GM23338 (cell line): Measurements from ENCODE around the gene PLCG2. TPM values are rescaled to one million over a fixed set of nuclear protein-coding genes. Genes with fewer than 3 reads are reported as not detected.

Source experiments
- ATAC-seq: fragments of 200-7000 bp; cut with Tn5 transposase; 3 replicates; pipeline ENCODE4 v1.9.1; 2020
- DNase-seq: peaks from one replicate; pipeline ENCODE4 v3.0.0-alpha.2; 2015; ENCODE audit warnings: low spot score
- H2AFZ ChIP-seq: fragments of 200-600 bp; sonication (generic); 2 replicates; pipeline ENCODE4 v1.8.0; 2016; ENCODE audit warnings: antibody characterized with exemption, mild to moderate bottlenecking, moderate library complexity
- H3F3A ChIP-seq: fragments of 200-600 bp; sonication (generic); replicated peaks from 2 replicates; pipeline ENCODE4 v1.8.0; 2017; ENCODE audit warnings: antibody characterized with exemption, mixed run types, low read depth
- H3K27ac ChIP-seq: fragments of 200-600 bp; sonication (generic); 2 replicates; pipeline ENCODE4 v1.6.1; 2016; ENCODE audit warnings: low read depth
- H3K27me3 ChIP-seq: fragments of 200-600 bp; sonication (generic); 2 replicates; pipeline ENCODE4 v1.8.0; 2016; ENCODE audit warnings: mild to moderate bottlenecking, mixed run types, moderate library complexity; ENCODE audit not compliant: insufficient read depth
- H3K36me3 ChIP-seq: fragments of 200-600 bp; sonication (generic); 2 replicates; pipeline ENCODE4 v1.8.0; 2016; ENCODE audit warnings: mild to moderate bottlenecking; ENCODE audit not compliant: insufficient read depth
- H3K4me1 ChIP-seq: fragments of 200-600 bp; sonication (generic); 2 replicates; pipeline ENCODE4 v1.8.0; 2016; ENCODE audit warnings: mild to moderate bottlenecking, moderate library complexity; ENCODE audit not compliant: insufficient read depth
- H3K4me2 ChIP-seq: fragments of 200-600 bp; sonication (generic); 2 replicates; pipeline ENCODE4 v1.7.1; 2017; ENCODE audit warnings: mixed run types
- H3K4me3 ChIP-seq: fragments of 200-600 bp; sonication (generic); 2 replicates; pipeline ENCODE4 v1.6.1; 2016; ENCODE audit warnings: mixed run types
- H3K79me2 ChIP-seq: fragments of 200-600 bp; sonication (generic); replicated peaks from 2 replicates; pipeline ENCODE4 v1.8.0; 2017; ENCODE audit warnings: mild to moderate bottlenecking; ENCODE audit not compliant: insufficient read depth
- H3K9me2 ChIP-seq: fragments of 200-600 bp; sonication (generic); 2 replicates; pipeline ENCODE4 v1.8.0; 2017; ENCODE audit not compliant: insufficient read depth
- H4K20me1 ChIP-seq: fragments of 200-600 bp; sonication (generic); replicated peaks from 2 replicates; pipeline ENCODE4 v1.8.0; 2017; ENCODE audit warnings: mild to moderate bottlenecking; ENCODE audit not compliant: insufficient read depth
- H3K27ac Mint-ChIP-seq: 2 replicates; pipeline ENCODE4 v1.8.0; 2020; ENCODE audit warnings: inconsistent platforms, mild to moderate bottlenecking, moderate library complexity, mixed read lengths
- H3K27me3 Mint-ChIP-seq: 3 replicates; pipeline ENCODE4 v1.8.0; 2022; ENCODE audit warnings: low read depth, mild to moderate bottlenecking, moderate library complexity, mixed read lengths, inconsistent platforms; ENCODE audit not compliant: insufficient read depth, poor library complexity
- H3K36me3 Mint-ChIP-seq: 3 replicates; pipeline ENCODE4 v1.8.0; 2021; ENCODE audit warnings: low read depth, mild to moderate bottlenecking, inconsistent platforms, moderate library complexity, mixed read lengths
- H3K4me1 Mint-ChIP-seq: 3 replicates; pipeline ENCODE4 v1.8.0; 2020; ENCODE audit warnings: mild to moderate bottlenecking, inconsistent platforms, mixed read lengths
- H3K4me3 Mint-ChIP-seq: 3 replicates; pipeline ENCODE4 v1.8.0; 2021; ENCODE audit warnings: moderate library complexity, mild to moderate bottlenecking, inconsistent platforms, mixed read lengths
- H3K9me3 Mint-ChIP-seq: 3 replicates; pipeline ENCODE4 v1.8.0; 2020; ENCODE audit warnings: moderate library complexity, mild to moderate bottlenecking, inconsistent platforms, mixed read lengths
- CREB1 ChIP-seq: fragments of 250-450 bp; sonication (Bioruptor Pico); IDR thresholded peaks from 2 replicates; pipeline ENCODE4 v1.5.0; 2020; ENCODE audit warnings: low read depth, mild to moderate bottlenecking, moderate library complexity
- EZH2 ChIP-seq: fragments of 200-600 bp; sonication (generic); IDR thresholded peaks from one replicate; pipeline ENCODE4 v1.8.0; 2017; ENCODE audit warnings: antibody characterized with exemption, mild to moderate bottlenecking, low read depth; ENCODE audit not compliant: unreplicated experiment
- JUNB ChIP-seq: IDR thresholded peaks from one replicate; pipeline ENCODE4 v1.6.1; 2016; ENCODE audit warnings: antibody characterized with exemption; ENCODE audit not compliant: unreplicated experiment
- POLR2AphosphoS5 ChIP-seq: IDR thresholded peaks from 2 replicates; pipeline ENCODE4 v1.6.1; 2016; ENCODE audit warnings: antibody characterized with exemption, low read depth
- STAT1 ChIP-seq: IDR thresholded peaks from one replicate; pipeline ENCODE4 v1.6.1; 2016; ENCODE audit warnings: antibody characterized with exemption; ENCODE audit not compliant: unreplicated experiment
- ZNF114 ChIP-seq: fragments of 250-450 bp; sonication (Bioruptor Pico); IDR thresholded peaks from 2 replicates; pipeline ENCODE4 v1.5.0; 2020; ENCODE audit warnings: mild to moderate bottlenecking, moderate library complexity
- ZNF331 ChIP-seq: fragments of 250-450 bp; sonication (Bioruptor Pico); IDR thresholded peaks from 2 replicates; pipeline ENCODE4 v1.5.0; 2020; ENCODE audit warnings: low read depth, mild to moderate bottlenecking, moderate library complexity
- polyA plus RNA-seq: library from polyadenylated mRNA; unstranded; fragments of >200 nt; fragmentation: Nextera tagmentation; extraction: Ambion mirVana; gene quantifications from 2 replicates; pipeline ENCODE4 v1.2.1, GENCODE V29; 2016
- total RNA-seq: library from RNA; depleted of rRNA; stranded (reverse); fragments of >200 nt; shearing (Covaris generic); gene quantifications from 2 replicates; pipeline ENCODE4 v1.2.3, GENCODE V29; 2014
- TF ChIP-seq, protein P1 (sequence below), 2 experiments: fragments of 200-600 bp in 1 of 2; sonication (generic) in 1 of 2; conservative IDR thresholded peaks; 2 replicates each; pipeline versions ENCODE4 v1.5.1 to v1.6.1; 2016 to 2017; ENCODE audit warnings: antibody characterized with exemption in 2 of 2, low read depth in 2 of 2, mild to moderate bottlenecking in 2 of 2, moderate library complexity in 1 of 2
- TF ChIP-seq, protein P2 (sequence below): fragments of 250-450 bp; sonication (Bioruptor Pico); IDR thresholded peaks from 2 replicates; pipeline ENCODE4 v1.5.0; 2020; ENCODE audit warnings: mild to moderate bottlenecking, moderate library complexity

PLCG2 gene
- total and polyA plus RNA-seq, 2 experiments from 2014 or later = 2.4 to 5.9 TPM

DNA sequence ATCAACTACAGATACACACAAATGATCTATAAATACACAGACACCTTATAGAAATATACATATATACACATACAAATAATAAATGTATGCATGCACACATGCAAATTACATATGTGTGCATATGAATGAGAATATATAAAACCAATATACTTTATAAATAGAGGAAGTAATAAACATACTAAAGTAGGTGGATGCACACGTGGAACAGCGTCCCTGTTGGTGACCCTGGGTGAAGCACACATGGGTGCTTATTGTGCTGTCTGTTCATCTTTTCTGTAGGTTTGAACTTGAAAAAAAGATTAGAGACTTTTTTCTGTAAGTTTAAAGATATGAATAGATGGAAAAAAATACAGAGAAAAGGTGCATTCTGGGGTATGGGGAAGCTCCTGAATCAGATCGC lies 120.9 kb downstream of the PLCG2 start:
- no peaks in the 10 kb centered on the region for H3K27me3 ChIP-seq
- H3K79me2 ChIP-seq = no peaks in the 10 kb centered on the region
- H3K4me1 ChIP-seq = no peaks in the 10 kb centered on the region
- no peak overlapping the region for H3K27ac Mint-ChIP-seq
- H3F3A ChIP-seq = no peaks in the 10 kb centered on the region
- no peaks in the 10 kb centered on the region for H3K9me2 ChIP-seq
- no peak overlapping the region for H2AFZ ChIP-seq
- no peak overlapping the region for H3K4me2 ChIP-seq
- no peak overlapping the region for H3K4me3 ChIP-seq
- no peaks in the 10 kb centered on the region for H4K20me1 ChIP-seq
- peaks cover 6% of the 10 kb centered on the region; the same call in 2 of the 3 replicates for H3K36me3 Mint-ChIP-seq
- TF ChIP-seq, protein P1, sequence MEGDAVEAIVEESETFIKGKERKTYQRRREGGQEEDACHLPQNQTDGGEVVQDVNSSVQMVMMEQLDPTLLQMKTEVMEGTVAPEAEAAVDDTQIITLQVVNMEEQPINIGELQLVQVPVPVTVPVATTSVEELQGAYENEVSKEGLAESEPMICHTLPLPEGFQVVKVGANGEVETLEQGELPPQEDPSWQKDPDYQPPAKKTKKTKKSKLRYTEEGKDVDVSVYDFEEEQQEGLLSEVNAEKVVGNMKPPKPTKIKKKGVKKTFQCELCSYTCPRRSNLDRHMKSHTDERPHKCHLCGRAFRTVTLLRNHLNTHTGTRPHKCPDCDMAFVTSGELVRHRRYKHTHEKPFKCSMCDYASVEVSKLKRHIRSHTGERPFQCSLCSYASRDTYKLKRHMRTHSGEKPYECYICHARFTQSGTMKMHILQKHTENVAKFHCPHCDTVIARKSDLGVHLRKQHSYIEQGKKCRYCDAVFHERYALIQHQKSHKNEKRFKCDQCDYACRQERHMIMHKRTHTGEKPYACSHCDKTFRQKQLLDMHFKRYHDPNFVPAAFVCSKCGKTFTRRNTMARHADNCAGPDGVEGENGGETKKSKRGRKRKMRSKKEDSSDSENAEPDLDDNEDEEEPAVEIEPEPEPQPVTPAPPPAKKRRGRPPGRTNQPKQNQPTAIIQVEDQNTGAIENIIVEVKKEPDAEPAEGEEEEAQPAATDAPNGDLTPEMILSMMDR (conservative IDR thresholded peaks at IDR 0.05; ENCODE audit: low read depth in 2 of 2) = peak in 1 of 2 experiments; percentile 16; a peak in 1 of 4 replicates
- TF ChIP-seq ZNF331 (CRISPR knock-in tag) = no peak
- H3K9me3 Mint-ChIP-seq = 0 out of 3 replicates have a peak, but pooled peaks cover 3% of the 10 kb centered on the region
- H3K4me1 Mint-ChIP-seq = no peaks in the 10 kb centered on the region; the same call in 2 of the 3 replicates
- ATAC-seq = no peak
- no peaks in the 10 kb centered on the region for H3K36me3 ChIP-seq
- no peak for DNase-seq
- H3K27ac ChIP-seq = no peak overlapping the region
- no peaks in the 10 kb centered on the region for H3K27me3 Mint-ChIP-seq
- no peak overlapping the region for H3K4me3 Mint-ChIP-seq

DNA sequence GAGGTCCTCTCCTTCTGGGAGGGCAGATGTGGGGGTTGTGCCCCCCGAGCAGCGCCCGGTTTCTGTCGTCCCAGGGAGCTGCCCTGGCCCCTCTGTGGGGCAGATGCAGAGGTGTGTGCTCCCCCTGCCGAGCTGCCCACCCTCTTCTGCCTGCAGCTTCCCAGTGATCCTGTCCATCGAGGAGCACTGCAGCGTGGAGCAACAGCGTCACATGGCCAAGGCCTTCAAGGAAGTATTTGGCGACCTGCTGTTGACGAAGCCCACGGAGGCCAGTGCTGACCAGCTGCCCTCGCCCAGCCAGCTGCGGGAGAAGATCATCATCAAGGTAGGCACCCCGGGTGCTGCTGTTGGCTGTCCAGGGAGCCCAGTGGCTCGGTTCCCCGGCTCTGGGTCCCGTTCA lies 121.4 kb downstream of the PLCG2 start:
- Mint-ChIP-seq H3K36me3 (peaks cover 6% of the 10 kb centered on the region; the same call in 2 of the 3 replicates), H3K27ac (no peak overlapping the region), H3K27me3 (no peaks in the 10 kb centered on the region), H3K4me3 (no peak overlapping the region), H3K9me3 (0 out of 3 replicates have a peak, but pooled peaks cover 3% of the 10 kb centered on the region), H3K4me1 (no peaks in the 10 kb centered on the region; the same call in 2 of the 3 replicates)
- DNase-seq (no peak), ATAC-seq (no peak)
- Histone ChIP-seq H3K36me3 (no peaks in the 10 kb centered on the region), H3K4me1 (no peaks in the 10 kb centered on the region), H3K4me3 (no peak overlapping the region), H3K27ac (no peak overlapping the region), H3K9me2 (no peaks in the 10 kb centered on the region), H3K4me2 (no peak overlapping the region), H3K27me3 (no peaks in the 10 kb centered on the region), H3K79me2 (no peaks in the 10 kb centered on the region), H2AFZ (no peak overlapping the region), H4K20me1 (no peaks in the 10 kb centered on the region), H3F3A (no peaks in the 10 kb centered on the region)
- TF ChIP-seq JUNB (no peak), EZH2 (no peak), ZNF331 (CRISPR knock-in tag) (no peak), CREB1 (no peak), ZNF114 (CRISPR knock-in tag) (no peak), STAT1 (no peak), POLR2AphosphoS5 (no peak)
- TF ChIP-seq, protein P1 (conservative IDR thresholded peaks at IDR 0.05; ENCODE audit: low read depth in 2 of 2) = no peak
- TF ChIP-seq, protein P2, sequence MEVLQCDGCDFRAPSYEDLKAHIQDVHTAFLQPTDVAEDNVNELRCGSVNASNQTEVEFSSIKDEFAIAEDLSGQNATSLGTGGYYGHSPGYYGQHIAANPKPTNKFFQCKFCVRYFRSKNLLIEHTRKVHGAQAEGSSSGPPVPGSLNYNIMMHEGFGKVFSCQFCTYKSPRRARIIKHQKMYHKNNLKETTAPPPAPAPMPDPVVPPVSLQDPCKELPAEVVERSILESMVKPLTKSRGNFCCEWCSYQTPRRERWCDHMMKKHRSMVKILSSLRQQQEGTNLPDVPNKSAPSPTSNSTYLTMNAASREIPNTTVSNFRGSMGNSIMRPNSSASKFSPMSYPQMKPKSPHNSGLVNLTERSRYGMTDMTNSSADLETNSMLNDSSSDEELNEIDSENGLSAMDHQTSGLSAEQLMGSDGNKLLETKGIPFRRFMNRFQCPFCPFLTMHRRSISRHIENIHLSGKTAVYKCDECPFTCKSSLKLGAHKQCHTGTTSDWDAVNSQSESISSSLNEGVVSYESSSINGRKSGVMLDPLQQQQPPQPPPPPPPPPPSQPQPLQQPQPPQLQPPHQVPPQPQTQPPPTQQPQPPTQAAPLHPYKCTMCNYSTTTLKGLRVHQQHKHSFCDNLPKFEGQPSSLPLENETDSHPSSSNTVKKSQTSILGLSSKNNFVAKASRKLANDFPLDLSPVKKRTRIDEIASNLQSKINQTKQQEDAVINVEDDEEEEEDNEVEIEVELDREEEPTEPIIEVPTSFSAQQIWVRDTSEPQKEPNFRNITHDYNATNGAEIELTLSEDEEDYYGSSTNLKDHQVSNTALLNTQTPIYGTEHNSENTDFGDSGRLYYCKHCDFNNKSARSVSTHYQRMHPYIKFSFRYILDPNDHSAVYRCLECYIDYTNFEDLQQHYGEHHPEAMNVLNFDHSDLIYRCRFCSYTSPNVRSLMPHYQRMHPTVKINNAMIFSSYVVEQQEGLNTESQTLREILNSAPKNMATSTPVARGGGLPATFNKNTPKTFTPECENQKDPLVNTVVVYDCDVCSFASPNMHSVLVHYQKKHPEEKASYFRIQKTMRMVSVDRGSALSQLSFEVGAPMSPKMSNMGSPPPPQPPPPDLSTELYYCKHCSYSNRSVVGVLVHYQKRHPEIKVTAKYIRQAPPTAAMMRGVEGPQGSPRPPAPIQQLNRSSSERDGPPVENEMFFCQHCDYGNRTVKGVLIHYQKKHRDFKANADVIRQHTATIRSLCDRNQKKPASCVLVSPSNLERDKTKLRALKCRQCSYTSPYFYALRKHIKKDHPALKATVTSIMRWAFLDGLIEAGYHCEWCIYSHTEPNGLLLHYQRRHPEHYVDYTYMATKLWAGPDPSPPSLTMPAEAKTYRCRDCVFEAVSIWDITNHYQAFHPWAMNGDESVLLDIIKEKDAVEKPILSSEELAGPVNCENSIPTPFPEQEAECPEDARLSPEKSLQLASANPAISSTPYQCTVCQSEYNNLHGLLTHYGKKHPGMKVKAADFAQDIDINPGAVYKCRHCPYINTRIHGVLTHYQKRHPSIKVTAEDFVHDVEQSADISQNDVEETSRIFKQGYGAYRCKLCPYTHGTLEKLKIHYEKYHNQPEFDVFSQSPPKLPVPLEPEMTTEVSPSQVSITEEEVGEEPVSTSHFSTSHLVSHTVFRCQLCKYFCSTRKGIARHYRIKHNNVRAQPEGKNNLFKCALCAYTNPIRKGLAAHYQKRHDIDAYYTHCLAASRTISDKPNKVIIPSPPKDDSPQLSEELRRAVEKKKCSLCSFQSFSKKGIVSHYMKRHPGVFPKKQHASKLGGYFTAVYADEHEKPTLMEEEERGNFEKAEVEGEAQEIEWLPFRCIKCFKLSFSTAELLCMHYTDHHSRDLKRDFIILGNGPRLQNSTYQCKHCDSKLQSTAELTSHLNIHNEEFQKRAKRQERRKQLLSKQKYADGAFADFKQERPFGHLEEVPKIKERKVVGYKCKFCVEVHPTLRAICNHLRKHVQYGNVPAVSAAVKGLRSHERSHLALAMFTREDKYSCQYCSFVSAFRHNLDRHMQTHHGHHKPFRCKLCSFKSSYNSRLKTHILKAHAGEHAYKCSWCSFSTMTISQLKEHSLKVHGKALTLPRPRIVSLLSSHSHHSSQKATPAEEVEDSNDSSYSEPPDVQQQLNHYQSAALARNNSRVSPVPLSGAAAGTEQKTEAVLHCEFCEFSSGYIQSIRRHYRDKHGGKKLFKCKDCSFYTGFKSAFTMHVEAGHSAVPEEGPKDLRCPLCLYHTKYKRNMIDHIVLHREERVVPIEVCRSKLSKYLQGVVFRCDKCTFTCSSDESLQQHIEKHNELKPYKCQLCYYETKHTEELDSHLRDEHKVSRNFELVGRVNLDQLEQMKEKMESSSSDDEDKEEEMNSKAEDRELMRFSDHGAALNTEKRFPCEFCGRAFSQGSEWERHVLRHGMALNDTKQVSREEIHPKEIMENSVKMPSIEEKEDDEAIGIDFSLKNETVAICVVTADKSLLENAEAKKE (CRISPR knock-in tag) = no peak
